HG02571 (cell line): ENCODE results near the gene MFAP4.

Experiments
- ATAC-seq: cut with Tn5 transposase; IDR thresholded peaks from one replicate; pipeline ENCODE4 v1.9.1; 2021; ENCODE audit warnings: mild to moderate bottlenecking, moderate library complexity; ENCODE audit not compliant: unreplicated experiment

MFAP4 gene, protein sequence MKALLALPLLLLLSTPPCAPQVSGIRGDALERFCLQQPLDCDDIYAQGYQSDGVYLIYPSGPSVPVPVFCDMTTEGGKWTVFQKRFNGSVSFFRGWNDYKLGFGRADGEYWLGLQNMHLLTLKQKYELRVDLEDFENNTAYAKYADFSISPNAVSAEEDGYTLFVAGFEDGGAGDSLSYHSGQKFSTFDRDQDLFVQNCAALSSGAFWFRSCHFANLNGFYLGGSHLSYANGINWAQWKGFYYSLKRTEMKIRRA

DNA sequence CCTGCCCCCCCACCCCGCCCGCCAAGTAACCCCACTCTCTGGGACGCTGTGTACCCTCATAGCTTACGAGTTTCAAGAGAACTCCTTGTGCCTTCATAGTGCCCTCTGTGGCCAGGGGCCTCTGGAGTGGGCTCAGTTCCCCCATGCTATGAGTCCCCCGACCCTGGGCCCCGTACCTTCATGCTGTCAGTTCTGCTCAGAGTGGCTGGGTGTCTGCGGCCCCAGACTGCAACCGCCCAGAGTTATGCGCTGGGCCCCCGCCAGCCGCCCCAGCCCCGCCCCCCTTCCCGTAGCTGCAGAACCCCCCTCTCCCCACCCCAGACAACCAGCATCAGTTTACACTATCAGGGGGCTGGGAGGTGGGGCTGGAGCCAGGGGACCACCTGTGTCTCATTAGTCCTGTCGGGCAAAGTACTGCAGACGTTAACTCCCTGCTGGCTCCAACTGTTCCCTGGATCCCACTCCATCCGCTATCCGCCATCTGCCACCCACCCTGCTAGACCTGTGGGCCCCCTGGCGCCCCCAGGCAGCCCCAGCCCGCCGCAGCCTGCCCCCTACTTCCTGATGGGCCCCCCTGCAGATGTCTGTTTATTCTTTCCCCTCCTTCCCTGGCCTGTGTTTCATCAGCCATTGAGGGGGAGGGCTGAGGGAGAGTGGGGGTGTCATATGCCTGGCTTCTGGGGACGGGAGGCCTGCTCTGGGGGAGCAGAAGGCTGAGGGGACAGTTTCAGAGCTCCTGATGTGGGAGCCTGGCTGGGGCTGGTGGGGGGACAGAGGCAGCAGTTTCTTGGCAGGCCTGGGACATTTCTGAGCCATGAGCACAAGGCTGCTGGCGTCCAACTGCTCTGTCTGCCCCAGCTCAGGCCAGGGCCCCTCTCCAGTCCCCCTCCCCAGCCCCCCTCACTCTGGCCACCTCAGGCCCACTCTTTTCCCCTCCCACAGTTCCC lies at the start of gene MFAP4:
TSS of gene MFAP4 (minus strand) at position 217 of the 947 bp plus-strand sequence. CDS start at position 182, 35 bp downstream.
- no peak for ATAC-seq

DNA sequence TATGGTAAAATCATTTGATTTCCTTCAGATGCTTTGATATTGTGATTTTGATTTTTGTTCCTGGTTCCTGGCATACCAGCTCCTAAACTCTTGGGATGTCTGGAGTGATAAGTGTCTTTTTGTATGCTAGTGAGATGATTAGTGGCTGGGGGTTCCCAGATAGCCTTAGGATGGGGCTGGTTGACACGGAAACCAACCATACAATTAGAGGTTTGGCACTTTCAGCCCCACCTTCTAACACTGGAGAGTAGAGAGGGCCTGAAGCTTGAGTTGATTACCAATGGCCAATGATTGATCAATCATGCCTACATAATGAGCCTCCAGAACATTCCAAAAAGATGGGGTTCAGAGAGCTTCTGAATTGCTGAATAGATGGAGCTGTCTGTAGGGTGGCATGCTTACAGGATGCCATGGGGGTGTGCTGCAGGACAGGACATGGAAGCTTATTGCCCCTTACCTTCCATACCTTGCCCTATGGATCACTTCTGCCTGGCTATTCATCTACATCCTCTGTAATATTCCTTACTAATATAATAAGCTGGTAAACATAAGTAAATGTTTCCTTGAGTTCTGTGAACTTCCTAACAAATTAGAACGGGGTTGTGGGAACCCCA lies 46.8 kb upstream of the MFAP4 start:
- ATAC-seq: no peak

GRCh38 chr17:19433255-19433654 lies 46.3 kb upstream of the MFAP4 start:
- ATAC-seq: no peak

DNA sequence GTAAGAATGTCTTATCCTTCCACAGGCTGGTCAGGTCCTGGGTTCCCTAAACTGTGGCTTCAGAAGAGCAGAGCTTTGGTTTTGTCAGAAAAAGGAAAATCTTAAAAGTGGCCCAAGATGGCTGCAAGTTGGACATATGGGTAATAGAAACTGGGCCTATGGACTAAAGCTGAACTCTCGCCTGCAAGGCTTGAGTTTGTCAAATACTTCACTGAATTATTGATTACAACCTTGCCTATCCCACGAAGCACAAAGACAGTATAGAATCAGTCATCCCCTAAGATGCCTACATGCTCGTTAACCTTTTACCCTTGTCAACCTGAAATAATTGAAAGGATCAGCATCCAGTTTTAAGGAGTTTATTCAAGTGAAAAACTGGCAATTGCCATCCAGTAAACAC lies 44.7 kb upstream of the MFAP4 start:
- no peak for ATAC-seq

- ATAC-seq: no peak
Measured at GRCh38 chr17:19426631-19427030, 39.6 kb upstream of the MFAP4 start.

GRCh38 chr17:19424934-19425868 lies 38.2 kb upstream of the MFAP4 start:
- no peak for ATAC-seq

DNA sequence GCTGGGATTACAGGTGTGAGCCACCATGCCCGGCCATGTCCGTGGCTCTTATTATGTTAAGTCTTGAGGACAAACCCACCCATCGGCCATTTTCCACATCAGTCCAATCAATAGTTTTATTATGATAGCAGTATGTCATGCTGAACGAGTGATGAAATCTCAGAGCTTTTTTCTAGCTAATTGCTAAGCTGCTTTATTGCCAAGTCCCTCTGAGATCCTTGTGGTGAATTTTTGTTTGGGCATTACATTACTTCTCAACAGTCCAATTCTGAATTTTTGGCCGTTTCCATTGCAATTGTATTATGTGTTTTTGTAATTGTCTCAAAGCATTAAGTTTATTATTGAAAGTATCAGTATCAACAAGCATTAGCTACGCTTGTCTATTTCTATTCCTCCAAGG lies 34.9 kb upstream of the MFAP4 start:
- ATAC-seq: no peak

DNA sequence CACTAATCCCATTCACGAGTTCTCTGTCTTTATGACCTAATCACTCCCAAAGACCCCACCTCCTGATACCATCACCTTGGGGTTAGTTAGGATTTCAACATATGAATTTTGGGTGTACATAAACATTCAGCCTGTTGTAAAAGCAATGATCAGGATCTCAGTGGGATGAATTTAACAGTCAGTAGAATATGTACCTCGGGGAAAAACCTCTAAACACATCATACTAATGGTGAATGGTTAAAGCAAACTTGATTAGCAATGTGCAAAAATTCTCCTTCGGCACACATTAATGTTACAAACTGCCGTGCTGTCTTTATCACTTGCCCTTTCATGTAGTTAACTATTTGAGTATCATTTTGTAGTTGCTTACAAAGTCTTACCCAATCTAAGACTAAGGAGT lies 34.2 kb upstream of the MFAP4 start:
- ATAC-seq: no peak

DNA sequence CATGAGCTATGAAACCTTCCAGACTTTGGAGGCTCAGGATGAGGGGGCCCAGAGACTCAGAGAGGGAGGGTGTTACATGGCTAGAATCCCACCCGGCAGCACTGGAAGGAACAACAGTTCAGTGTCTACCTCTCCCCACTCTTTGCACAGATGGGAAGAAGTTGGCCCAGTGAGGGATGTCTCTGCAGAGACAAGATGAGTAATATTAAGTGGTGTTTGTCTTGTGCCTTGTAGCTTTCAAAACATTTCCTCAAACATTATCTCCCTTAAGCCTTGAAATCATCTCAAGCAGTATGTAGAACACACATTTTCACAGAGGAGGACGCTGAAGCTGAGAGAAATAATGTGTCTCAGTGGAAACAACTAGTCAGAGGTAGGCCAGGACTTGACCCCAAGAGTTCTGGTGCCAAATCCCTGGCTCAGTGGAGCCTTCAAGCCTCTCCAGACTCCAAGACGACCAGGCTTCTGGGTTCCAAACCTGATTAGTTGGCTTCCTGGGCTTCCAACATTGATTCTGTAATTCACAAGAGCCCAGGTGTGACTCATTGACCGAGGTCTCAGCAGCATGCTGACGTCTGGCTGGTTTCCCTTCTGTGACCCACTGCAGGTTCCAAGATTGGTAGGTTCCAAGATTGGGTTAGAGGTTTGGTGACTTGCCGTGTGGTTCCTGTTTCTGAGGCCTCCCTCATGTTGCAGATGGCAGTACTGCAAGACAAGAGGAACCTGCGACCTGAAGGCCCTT lies 31.4 kb upstream of the MFAP4 start:
- no peak for ATAC-seq

DNA sequence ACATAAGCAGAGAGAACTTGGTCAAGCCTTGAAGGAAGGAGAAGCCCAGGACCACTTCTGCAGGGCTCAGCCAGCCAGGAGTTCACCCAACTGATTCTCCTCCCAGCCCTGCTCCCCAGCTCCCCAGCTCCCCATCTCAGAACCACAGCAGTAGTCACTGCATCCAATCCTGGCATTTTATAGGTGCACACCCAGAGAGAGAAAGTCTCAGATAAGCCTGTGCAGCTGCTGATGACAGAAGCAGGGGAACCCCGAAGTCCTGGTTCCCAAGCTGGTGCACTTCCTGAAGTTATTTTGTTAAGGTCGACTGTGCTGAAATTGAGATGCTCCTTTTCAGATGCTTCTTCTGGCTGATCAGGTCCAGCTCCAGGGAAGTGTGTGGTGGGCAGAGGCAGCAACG lies 30.6 kb upstream of the MFAP4 start:
- no peak for ATAC-seq

GRCh38 chr17:19415806-19416775 lies 29.1 kb upstream of the MFAP4 start:
- ATAC-seq: no peak

DNA sequence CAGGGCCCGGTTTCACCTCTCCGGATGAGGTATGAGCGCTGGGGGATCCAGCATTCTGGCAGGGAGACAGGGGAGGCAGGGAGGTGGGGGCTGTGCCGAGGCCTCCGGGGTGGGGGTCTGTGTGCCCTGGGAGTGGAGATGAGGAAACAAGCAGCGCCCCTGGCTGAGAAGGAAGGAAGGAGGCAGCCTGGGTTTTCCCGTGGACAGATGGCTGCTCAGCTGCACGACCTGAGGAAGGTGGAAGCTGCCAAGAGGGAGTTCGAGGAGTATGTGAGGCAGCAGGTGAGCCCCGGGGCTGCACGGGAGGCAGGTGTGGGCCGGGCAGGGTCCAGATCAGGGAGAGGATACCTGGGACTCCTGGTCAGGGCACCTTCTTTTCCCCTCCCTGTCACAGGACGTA lies 28.3 kb upstream of the MFAP4 start:
- ATAC-seq: no peak

DNA sequence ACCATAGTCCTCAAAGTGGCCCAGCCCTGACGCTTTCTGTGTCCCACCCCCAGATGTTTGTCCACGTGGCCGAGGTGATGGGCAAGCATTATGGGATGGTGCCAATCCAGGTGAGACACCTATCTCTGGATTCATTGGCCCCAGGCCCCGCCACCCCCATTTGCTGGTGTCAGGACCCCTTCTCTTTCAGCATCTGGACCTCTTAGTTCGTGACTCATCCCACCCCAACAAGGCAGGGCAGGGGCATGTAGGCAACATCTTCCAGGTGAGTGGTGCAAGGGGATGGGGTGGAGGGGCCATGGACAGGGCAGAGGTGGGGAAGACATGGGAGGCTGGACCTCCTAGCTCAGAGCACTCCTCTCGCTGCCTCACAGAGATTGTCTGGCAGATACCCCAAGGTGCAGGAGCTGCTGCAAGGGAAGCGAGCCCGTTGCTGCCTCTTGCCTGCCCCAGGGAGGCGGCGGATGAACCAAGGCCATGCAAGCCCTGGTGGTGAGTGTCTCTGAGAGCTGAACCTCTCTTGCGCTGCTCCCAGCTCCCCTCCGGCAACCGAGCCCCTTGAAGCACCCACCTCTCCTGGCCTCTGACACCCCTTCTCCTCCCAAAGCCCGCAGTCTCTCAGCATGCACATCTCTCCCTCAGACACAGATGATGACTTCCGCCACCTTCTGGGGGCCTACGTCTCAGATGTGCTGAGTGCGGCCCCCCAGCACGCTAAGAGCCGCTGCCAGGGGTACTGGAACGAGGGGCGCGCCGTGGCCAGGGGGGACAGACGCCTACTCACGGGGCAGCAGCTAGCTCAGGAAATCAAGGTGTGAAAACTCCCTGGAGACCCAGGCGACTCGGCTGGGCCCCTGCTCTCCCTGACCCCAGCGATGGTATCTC lies 27.6 kb upstream of the MFAP4 start:
- ATAC-seq: no peak

DNA sequence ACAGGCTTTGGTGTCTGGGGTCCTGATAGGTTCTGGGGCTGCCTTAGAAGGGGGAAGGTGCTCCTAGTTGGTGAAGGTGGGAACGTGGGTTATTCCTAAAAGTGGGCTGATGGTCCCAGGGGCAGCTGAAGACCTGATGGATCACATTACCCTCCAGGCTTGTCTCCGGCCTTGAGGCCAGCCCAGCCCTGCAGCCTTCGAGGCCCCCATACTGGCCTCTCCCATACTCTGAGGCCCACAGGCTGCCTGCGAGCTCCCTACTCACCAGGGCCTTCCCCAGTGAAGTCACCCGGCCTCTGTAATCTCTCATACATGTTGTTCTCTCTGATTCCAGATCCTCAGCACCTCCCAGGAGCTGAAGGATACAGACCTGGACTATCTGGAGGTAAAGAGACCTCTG lies 26.8 kb upstream of the MFAP4 start:
- ATAC-seq: no peak

DNA sequence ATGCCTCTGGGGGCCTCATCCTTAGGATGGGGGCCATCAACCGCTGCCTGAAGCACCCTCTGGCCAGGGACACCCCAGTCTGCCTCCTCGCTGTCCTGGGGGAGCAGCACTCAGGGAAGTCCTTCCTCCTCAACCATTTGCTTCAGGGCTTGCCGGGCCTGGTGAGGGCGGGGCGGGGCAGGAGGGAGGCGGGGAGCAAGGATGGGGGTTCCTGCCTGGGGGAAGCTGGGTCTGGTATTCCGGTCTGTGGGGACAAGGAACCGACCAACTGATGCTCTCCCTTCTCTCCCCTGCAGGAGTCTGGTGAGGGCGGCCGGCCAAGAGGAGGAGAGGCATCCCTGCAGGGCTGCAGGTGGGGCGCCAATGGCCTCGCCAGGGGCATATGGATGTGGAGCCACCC lies 26.0 kb upstream of the MFAP4 start:
- no peak for ATAC-seq

- no peak for ATAC-seq
Measured at GRCh38 chr17:19412510-19412909, 25.5 kb upstream of the MFAP4 start.

GRCh38 chr17:19411631-19412030 lies 24.6 kb upstream of the MFAP4 start:
- no peak for ATAC-seq
